A673 (cell line): Measurements from ENCODE around the gene GRIN2C.

Source experiments
- EZH2 ChIP-seq: fragments of 200-600 bp; sonication (generic); IDR thresholded peaks from 2 replicates; pipeline ENCODE4 v1.6.1; 2017; ENCODE audit warnings: borderline replicate concordance, low read depth, mild to moderate bottlenecking, mixed read lengths, antibody characterized with exemption, low read length; ENCODE audit not compliant: poor library complexity, severe bottlenecking
- TF ChIP-seq, protein P1 (sequence below): fragments of 300-800, 200-600 bp; sonication (generic); conservative IDR thresholded peaks from 2 replicates; pipeline ENCODE4 v1.5.1; 2017; ENCODE audit warnings: low read depth, mild to moderate bottlenecking, antibody characterized with exemption, low read length, moderate library complexity, mixed read lengths

DNA sequence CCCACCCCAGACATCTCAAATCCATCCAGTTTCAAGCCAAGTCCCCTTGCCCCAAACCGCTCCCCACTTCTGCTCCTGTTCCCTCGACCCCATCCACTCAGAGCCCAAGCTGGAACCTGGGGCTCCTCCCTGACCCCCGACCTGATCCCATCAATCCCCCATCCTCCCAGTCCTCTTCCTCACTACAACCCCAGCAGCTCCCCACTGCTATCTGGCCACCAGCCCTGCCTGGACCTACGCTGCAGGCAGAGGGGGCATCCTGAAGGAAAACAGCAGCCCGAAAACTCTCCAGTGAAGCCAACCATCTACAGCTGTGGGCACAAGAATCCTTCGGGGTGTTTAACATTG, 9.2 kb upstream of the GRIN2C start:
- TF ChIP-seq, protein P1, sequence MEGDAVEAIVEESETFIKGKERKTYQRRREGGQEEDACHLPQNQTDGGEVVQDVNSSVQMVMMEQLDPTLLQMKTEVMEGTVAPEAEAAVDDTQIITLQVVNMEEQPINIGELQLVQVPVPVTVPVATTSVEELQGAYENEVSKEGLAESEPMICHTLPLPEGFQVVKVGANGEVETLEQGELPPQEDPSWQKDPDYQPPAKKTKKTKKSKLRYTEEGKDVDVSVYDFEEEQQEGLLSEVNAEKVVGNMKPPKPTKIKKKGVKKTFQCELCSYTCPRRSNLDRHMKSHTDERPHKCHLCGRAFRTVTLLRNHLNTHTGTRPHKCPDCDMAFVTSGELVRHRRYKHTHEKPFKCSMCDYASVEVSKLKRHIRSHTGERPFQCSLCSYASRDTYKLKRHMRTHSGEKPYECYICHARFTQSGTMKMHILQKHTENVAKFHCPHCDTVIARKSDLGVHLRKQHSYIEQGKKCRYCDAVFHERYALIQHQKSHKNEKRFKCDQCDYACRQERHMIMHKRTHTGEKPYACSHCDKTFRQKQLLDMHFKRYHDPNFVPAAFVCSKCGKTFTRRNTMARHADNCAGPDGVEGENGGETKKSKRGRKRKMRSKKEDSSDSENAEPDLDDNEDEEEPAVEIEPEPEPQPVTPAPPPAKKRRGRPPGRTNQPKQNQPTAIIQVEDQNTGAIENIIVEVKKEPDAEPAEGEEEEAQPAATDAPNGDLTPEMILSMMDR: no peak
- no peak for TF ChIP-seq EZH2
